CD4-positive, alpha-beta T cell treated with Interleukin-2 at 100 ng/mL for 4 hours (primary cell): Measurements from ENCODE around the gene OIT3.

ENCODE experiments used
- DNase-seq: peaks from one replicate; pipeline ENCODE4 v3.0.0-alpha.2; 2020; ENCODE audit warnings: low spot score

OIT3 gene

GRCh38 chr10:72952642-72953158 lies 59.2 kb downstream of the OIT3 start:
- no peak for DNase-seq

GRCh38 chr10:72953687-72954086 lies 60.1 kb downstream of the OIT3 start:
- no peak for DNase-seq

- no peak for DNase-seq
Measured at GRCh38 chr10:72954230-72954595, 60.7 kb downstream of the OIT3 start.

- DNase-seq = no peak
Measured at GRCh38 chr10:72954596-72955554, 61.3 kb downstream of the OIT3 start, which contains the start of gene PLA2G12B. TSS of gene PLA2G12B (minus strand) at chr10:72954806. CDS start at chr10:72954685, 121 bp downstream.

- DNase-seq = no peak
Measured at GRCh38 chr10:72956001-72956400, 62.5 kb downstream of the OIT3 start.

GRCh38 chr10:72976886-72977285 lies 83.3 kb downstream of the OIT3 start:
- DNase-seq = no peak

- DNase-seq = no peak
Measured at GRCh38 chr10:72979709-72980108, 86.2 kb downstream of the OIT3 start.

- no peak for DNase-seq
Measured at GRCh38 chr10:72980348-72980747, 86.8 kb downstream of the OIT3 start.

GRCh38 chr10:72981028-72981881 lies 87.7 kb downstream of the OIT3 start:
- DNase-seq = no peak

- no peak for DNase-seq
Measured at GRCh38 chr10:72981882-72982529, 88.5 kb downstream of the OIT3 start.
